IMR-90 (cell line): ENCODE measurements around the gene TTLL11. TPM values are rescaled to one million over a fixed set of nuclear protein-coding genes. Genes with fewer than 3 reads are reported as not detected.

ENCODE experiments used
- ATAC-seq: fragments of 200-7000 bp; cut with Tn5 transposase; 2 replicates; pipeline ENCODE4 v1.9.1; 2020; ENCODE audit warnings: low read depth, mild to moderate bottlenecking, moderate library complexity
- BruUV-seq: library from RNA; stranded (reverse); fragments of 400-500 nt; replicated peaks from 2 replicates; lab custom pipeline; 2021; lab: Mats Ljungman, UMichigan
- CTCF ChIA-PET: fragments of 300-600 bp; formaldehyde crosslinking; extraction: SDS; loops from one replicate; lab custom pipeline; 2021; ENCODE audit warnings: antibody characterized with exemption; lab: Yijun Ruan, JAX
- POLR2A ChIA-PET: fragments of 300-600 bp; sonication (Branson Sonifier 250); formaldehyde crosslinking; loops from one replicate; lab custom pipeline; 2022; ENCODE audit warnings: antibody characterized with exemption; ENCODE audit not compliant: unreplicated experiment; lab: Charles Lee
- DNase-seq: peaks from one replicate; pipeline ENCODE4 v3.0.0; 2013
- H2AFZ ChIP-seq: replicated peaks from 2 replicates; pipeline ENCODE3; 2013; ENCODE audit warnings: low read length, mild to moderate bottlenecking; ENCODE audit not compliant: poor library complexity
- H2AK5ac ChIP-seq: 2 replicates; pipeline ENCODE4 v1.6.1; 2013; ENCODE audit warnings: low read depth, low read length, inconsistent platforms
- H2AK9ac ChIP-seq: replicated peaks from 2 replicates; pipeline ENCODE3; 2013; ENCODE audit warnings: mild to moderate bottlenecking, low read depth, low read length, moderate library complexity; ENCODE audit not compliant: poor library complexity
- H2BK120ac ChIP-seq: 2 replicates; pipeline ENCODE4 v1.6.1; 2013; ENCODE audit warnings: low read depth, low read length, inconsistent platforms
- H2BK15ac ChIP-seq: 3 replicates; pipeline ENCODE4 v1.6.1; 2013; ENCODE audit warnings: low read depth, low read length, inconsistent platforms
- H2BK20ac ChIP-seq: 2 replicates; pipeline ENCODE4 v1.6.1; 2013; ENCODE audit warnings: low read depth, mild to moderate bottlenecking, inconsistent platforms, low read length, moderate library complexity
- H2BK5ac ChIP-seq: 2 replicates; pipeline ENCODE4 v1.6.1; 2013; ENCODE audit warnings: mild to moderate bottlenecking, low read depth, low read length, inconsistent platforms; ENCODE audit not compliant: poor library complexity, severe bottlenecking
- H3K14ac ChIP-seq: replicated peaks from 2 replicates; pipeline ENCODE4 v1.6.1; 2013; ENCODE audit warnings: low read depth, low read length, inconsistent platforms
- H3K18ac ChIP-seq: 2 replicates; pipeline ENCODE4 v1.6.1; 2013; ENCODE audit warnings: low read depth, low read length, control low read depth
- H3K23ac ChIP-seq: 2 replicates; pipeline ENCODE4 v1.6.1; 2013; ENCODE audit warnings: low read depth, low read length, inconsistent platforms
- H3K27ac ChIP-seq: 2 replicates; pipeline ENCODE4 v1.5.1; 2013; ENCODE audit warnings: mild to moderate bottlenecking, control low read depth, low read length; ENCODE audit not compliant: insufficient read depth
- H3K27me3 ChIP-seq: 2 replicates; pipeline ENCODE4 v1.6.1; 2013; ENCODE audit warnings: low read length; ENCODE audit not compliant: control insufficient read depth, insufficient read depth
- H3K36me3 ChIP-seq: 2 replicates; pipeline ENCODE4 v1.6.1; 2013; ENCODE audit warnings: low read length, mixed read lengths; ENCODE audit not compliant: control insufficient read depth, insufficient read depth
- H3K4ac ChIP-seq: 2 replicates; pipeline ENCODE4 v1.6.1; 2013; ENCODE audit warnings: low read depth, low read length, inconsistent platforms
- H3K4me1 ChIP-seq: 2 replicates; pipeline ENCODE4 v1.6.1; 2013; ENCODE audit warnings: low read length, mixed read lengths; ENCODE audit not compliant: control insufficient read depth, insufficient read depth
- H3K4me2 ChIP-seq: 2 replicates; pipeline ENCODE4 v1.6.1; 2013; ENCODE audit warnings: low read depth, mild to moderate bottlenecking, control low read depth, low read length, moderate library complexity
- H3K4me3 ChIP-seq: 2 replicates; pipeline ENCODE4 v1.5.1; 2013; ENCODE audit warnings: low read depth, mild to moderate bottlenecking, control low read depth, low read length, moderate library complexity; ENCODE audit not compliant: insufficient read depth
- H3K56ac ChIP-seq: 2 replicates; pipeline ENCODE4 v1.6.1; 2013; ENCODE audit warnings: low read length, inconsistent platforms; ENCODE audit not compliant: insufficient read depth; ENCODE audit errors: extremely low read depth
- H3K79me1 ChIP-seq, 2 experiments: 2 replicates each; pipeline ENCODE4 v1.6.1; 2013; ENCODE audit warnings: low read length in 2 of 2, inconsistent platforms in 1 of 2, low read depth in 1 of 2
- H3K9ac ChIP-seq: 2 replicates; pipeline ENCODE4 v1.6.1; 2013; ENCODE audit warnings: low read depth, low read length, control low read depth
- H3K9me1 ChIP-seq: 2 replicates; pipeline ENCODE4 v1.6.1; 2013; ENCODE audit warnings: low read length, inconsistent platforms; ENCODE audit not compliant: insufficient read depth
- H3K9me3 ChIP-seq: 2 replicates; pipeline ENCODE4 v1.6.1; 2013; ENCODE audit warnings: low read length; ENCODE audit not compliant: control insufficient read depth, insufficient read depth
- H4K20me1 ChIP-seq: 2 replicates; pipeline ENCODE4 v1.6.1; 2013; ENCODE audit warnings: low read length, inconsistent platforms; ENCODE audit not compliant: insufficient read depth
- H4K5ac ChIP-seq: 2 replicates; pipeline ENCODE4 v1.6.1; 2013; ENCODE audit warnings: mild to moderate bottlenecking, low read depth, low read length, control low read depth
- H4K8ac ChIP-seq, 2 experiments: 2 replicates each; pipeline ENCODE4 v1.6.1; 2013; ENCODE audit warnings: low read depth in 2 of 2, low read length in 2 of 2, control low read depth in 1 of 2, inconsistent platforms in 1 of 2
- H4K91ac ChIP-seq: 2 replicates; pipeline ENCODE4 v1.6.1; 2013; ENCODE audit warnings: low read depth, low read length, inconsistent platforms; ENCODE audit not compliant: insufficient read depth
- BHLHE40 ChIP-seq: fragments of 150-350 bp; IDR thresholded peaks from 2 replicates; pipeline ENCODE4 v1.6.1; 2016; ENCODE audit warnings: mild to moderate bottlenecking, low read depth, low read length
- CHD1 ChIP-seq: IDR thresholded peaks from 2 replicates; pipeline ENCODE4 v1.6.1; 2012; ENCODE audit warnings: low read depth, low read length, improper control_type of control experiment
- ELK1 ChIP-seq: fragments of 150-350 bp; IDR thresholded peaks from 2 replicates; pipeline ENCODE4 v1.6.1; 2016; ENCODE audit warnings: low read depth, mild to moderate bottlenecking, low read length, moderate library complexity, borderline replicate concordance
- MAFK ChIP-seq: IDR thresholded peaks from 2 replicates; pipeline ENCODE4 v1.6.1; 2012; ENCODE audit warnings: low read depth, low read length, improper control_type of control experiment
- MXI1 ChIP-seq: IDR thresholded peaks from 2 replicates; pipeline ENCODE4 v1.6.1; 2012; ENCODE audit warnings: low read depth, mild to moderate bottlenecking, low read length, moderate library complexity, borderline replicate concordance
- NFE2L2 ChIP-seq: fragments of 150-350 bp; IDR thresholded peaks from 2 replicates; pipeline ENCODE4 v1.6.1; 2016; ENCODE audit warnings: low read depth, mild to moderate bottlenecking, low read length
- RAD21 ChIP-seq: IDR thresholded peaks from 2 replicates; pipeline ENCODE4 v1.6.1; 2012; ENCODE audit warnings: low read length, improper control_type of control experiment
- WGBS, 2 experiments: methylation state at CpG; one replicate each; pipeline versions ENCODE4 v1.1.5 to v1.1.7; 2013; ENCODE audit warnings: missing lambda C conversion rate in 2 of 2; ENCODE audit not compliant: insufficient read length in 1 of 2; ENCODE audit errors: extremely low coverage in 2 of 2; 5-methylcytosine and 5-hydroxymethylcytosine counted together
- dilution Hi-C: fragments of 300-500 bp; cut with HindIII; formaldehyde crosslinking; loops from one replicate; pipeline ENCODE4 v1.14.3; 2018; ENCODE audit warnings: low sequenced_read_pairs; ENCODE audit not compliant: unreplicated experiment
- in situ Hi-C: fragments of 300-500 bp; cut with MboI; formaldehyde crosslinking; loops from 3 replicates; pipeline ENCODE4 v1.14.3; 2019; ENCODE audit warnings: low sequenced_read_pairs, inconsistent platforms, mixed read lengths
- intact Hi-C: fragments of 100-400 bp; cut with micrococcal nuclease; formaldehyde crosslinking; loops from 2 replicates; pipeline ENCODE4 v1.10.0; 2022
- polyA plus RNA-seq, 3 experiments: library from polyadenylated mRNA; depleted of rRNA; stranded (reverse); fragments of >200 nt; gene quantifications; 2 replicates each; pipeline ENCODE4 v1.2.3, GENCODE V29; 2012; ENCODE audit warnings: low replicate concordance in 1 of 3
- total RNA-seq: library from RNA; depleted of rRNA; stranded (reverse); fragments of >200 nt; gene quantifications from 2 replicates; pipeline ENCODE4 v1.2.3, GENCODE V29; 2012
- TF ChIP-seq, protein P1 (sequence below): fragments of 150-350 bp; IDR thresholded peaks from 2 replicates; pipeline ENCODE4 v1.6.1; 2017; ENCODE audit warnings: mild to moderate bottlenecking, antibody characterized with exemption, low read length, low read depth
- TF ChIP-seq, protein P2 (sequence below): conservative IDR thresholded peaks from 2 replicates; pipeline ENCODE4 v1.5.1; 2012; ENCODE audit warnings: mild to moderate bottlenecking, low read depth, low read length, improper control_type of control experiment

The TTLL11 gene
- total and polyA plus RNA-seq, 2 of the 4 experiments (the other 2 are of a cell fraction) = 2.0 to 4.6 TPM

DNA sequence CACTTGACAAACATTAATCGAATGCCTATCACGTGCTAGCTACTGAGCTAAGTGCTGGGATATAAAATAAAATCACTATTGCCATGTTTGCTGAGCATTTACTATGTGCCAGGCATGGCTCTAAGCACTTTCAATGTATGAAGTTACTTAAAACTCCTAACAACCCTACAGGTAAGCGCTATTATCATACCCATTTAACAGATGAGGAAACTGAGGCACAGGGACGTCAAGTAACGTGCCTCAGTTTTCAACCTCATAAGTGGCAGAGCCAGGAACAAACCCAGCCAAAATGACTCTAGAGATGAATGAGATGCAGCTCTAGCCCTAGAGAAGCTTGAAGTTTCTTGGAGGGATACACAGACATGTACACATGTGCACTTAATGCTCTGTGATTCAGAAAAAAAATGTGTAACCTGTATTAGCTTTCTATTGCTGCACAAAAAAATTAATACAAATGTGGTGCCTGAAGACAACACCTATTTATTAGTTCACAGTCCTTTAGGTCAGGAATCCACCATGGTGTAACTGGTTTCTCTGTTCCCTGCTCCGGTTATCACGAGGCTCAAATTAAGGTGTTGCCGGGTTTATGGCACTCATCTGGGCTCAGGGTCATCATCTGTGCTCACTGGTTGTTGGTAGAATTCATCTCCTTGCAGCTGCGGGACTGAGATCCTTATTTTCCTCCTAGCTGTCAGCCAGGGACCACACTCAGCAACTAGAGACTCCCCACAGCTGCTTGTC, 33.7 kb downstream of the TTLL11 start:
- no peak overlapping the region for H3K27ac ChIP-seq
- no peak overlapping the region for H3K23ac ChIP-seq
- H2BK15ac ChIP-seq = no peak overlapping the region
- no peak overlapping the region for H3K56ac ChIP-seq
- no peaks in the 10 kb centered on the region for H3K9me3 ChIP-seq
- H3K4me2 ChIP-seq = no peak overlapping the region
- peaks cover 11% of the 10 kb centered on the region for H4K20me1 ChIP-seq
- intact Hi-C loops (no loop called here), dilution Hi-C loops (no loop called here), in situ Hi-C loops (no loop called here)
- no peak overlapping the region for H4K8ac ChIP-seq
- H2AK5ac ChIP-seq = no peak overlapping the region
- peaks cover 3% of the 10 kb centered on the region in 2 experiments; a peak in 1 of 4 replicates for H3K79me1 ChIP-seq
- DNase-seq (no peak), ATAC-seq (no peak)
- H3K4me3 ChIP-seq = no peak overlapping the region
- no peak overlapping the region for H2BK20ac ChIP-seq
- no peak overlapping the region for H2BK120ac ChIP-seq
- peaks cover 7% of the 10 kb centered on the region; the same call in 1 of the 2 replicates for H3K9me1 ChIP-seq
- WGBS, 2 experiments = 90% methylated on average over 6 of the region's 9 CpGs; no CpG with 5 or more reads in 1 of the 2 experiments
- no peak overlapping the region for H3K14ac ChIP-seq
- H3K27me3 ChIP-seq = no peaks in the 10 kb centered on the region
- no peak overlapping the region for H2AFZ ChIP-seq
- H2BK5ac ChIP-seq = no peak overlapping the region
- H3K4ac ChIP-seq = no peak overlapping the region
- TF ChIP-seq CHD1 = no peak
- TF ChIP-seq MXI1 = no peak
- TF ChIP-seq NFE2L2 = no peak
- no peak for TF ChIP-seq ELK1
- no peak for TF ChIP-seq RAD21
- TF ChIP-seq, protein P1, sequence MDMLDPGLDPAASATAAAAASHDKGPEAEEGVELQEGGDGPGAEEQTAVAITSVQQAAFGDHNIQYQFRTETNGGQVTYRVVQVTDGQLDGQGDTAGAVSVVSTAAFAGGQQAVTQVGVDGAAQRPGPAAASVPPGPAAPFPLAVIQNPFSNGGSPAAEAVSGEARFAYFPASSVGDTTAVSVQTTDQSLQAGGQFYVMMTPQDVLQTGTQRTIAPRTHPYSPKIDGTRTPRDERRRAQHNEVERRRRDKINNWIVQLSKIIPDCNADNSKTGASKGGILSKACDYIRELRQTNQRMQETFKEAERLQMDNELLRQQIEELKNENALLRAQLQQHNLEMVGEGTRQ = no peak
- no peak for TF ChIP-seq BHLHE40
- no peak for TF ChIP-seq MAFK
- TF ChIP-seq, protein P2, sequence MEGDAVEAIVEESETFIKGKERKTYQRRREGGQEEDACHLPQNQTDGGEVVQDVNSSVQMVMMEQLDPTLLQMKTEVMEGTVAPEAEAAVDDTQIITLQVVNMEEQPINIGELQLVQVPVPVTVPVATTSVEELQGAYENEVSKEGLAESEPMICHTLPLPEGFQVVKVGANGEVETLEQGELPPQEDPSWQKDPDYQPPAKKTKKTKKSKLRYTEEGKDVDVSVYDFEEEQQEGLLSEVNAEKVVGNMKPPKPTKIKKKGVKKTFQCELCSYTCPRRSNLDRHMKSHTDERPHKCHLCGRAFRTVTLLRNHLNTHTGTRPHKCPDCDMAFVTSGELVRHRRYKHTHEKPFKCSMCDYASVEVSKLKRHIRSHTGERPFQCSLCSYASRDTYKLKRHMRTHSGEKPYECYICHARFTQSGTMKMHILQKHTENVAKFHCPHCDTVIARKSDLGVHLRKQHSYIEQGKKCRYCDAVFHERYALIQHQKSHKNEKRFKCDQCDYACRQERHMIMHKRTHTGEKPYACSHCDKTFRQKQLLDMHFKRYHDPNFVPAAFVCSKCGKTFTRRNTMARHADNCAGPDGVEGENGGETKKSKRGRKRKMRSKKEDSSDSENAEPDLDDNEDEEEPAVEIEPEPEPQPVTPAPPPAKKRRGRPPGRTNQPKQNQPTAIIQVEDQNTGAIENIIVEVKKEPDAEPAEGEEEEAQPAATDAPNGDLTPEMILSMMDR = no peak
- CTCF ChIA-PET = interaction anchor here (0.6 to 1.3 kb wide), 2 partner anchors 59 to 61 kb away, joined by 3 read pairs; no protein-coding TSS in a partner anchor
- no peak overlapping the region for H2AK9ac ChIP-seq
- no peak overlapping the region for H4K5ac ChIP-seq
- H4K91ac ChIP-seq = no peak overlapping the region
- no peak overlapping the region for H3K18ac ChIP-seq
- BruUV-seq = no TSS peak
- H3K4me1 ChIP-seq = no peaks in the 10 kb centered on the region
- 0 out of 2 replicates have a peak, but pooled peaks cover 4% of the 10 kb centered on the region for H3K36me3 ChIP-seq
- H3K9ac ChIP-seq = no peak overlapping the region
- POLR2A ChIA-PET = no interaction called here
